GM12864 (cell line): ENCODE data around the gene PWWP2B.

Source experiments
- DNase-seq: peaks from one replicate; pipeline ENCODE4 v3.0.0-alpha.2; 2011; ENCODE audit warnings: low read depth
- H3K4me3 ChIP-seq: 2 replicates; pipeline ENCODE4 v1.5.1; 2011; ENCODE audit warnings: mild to moderate bottlenecking, low read depth, low read length, control low read depth
- TF ChIP-seq, protein P1 (sequence below): IDR thresholded peaks from 2 replicates; pipeline ENCODE4 v1.5.1; 2011; ENCODE audit warnings: low read depth, mild to moderate bottlenecking, moderate library complexity, low read length, control low read depth, inconsistent platforms; ENCODE audit errors: missing control alignments

Gene PWWP2B

DNA sequence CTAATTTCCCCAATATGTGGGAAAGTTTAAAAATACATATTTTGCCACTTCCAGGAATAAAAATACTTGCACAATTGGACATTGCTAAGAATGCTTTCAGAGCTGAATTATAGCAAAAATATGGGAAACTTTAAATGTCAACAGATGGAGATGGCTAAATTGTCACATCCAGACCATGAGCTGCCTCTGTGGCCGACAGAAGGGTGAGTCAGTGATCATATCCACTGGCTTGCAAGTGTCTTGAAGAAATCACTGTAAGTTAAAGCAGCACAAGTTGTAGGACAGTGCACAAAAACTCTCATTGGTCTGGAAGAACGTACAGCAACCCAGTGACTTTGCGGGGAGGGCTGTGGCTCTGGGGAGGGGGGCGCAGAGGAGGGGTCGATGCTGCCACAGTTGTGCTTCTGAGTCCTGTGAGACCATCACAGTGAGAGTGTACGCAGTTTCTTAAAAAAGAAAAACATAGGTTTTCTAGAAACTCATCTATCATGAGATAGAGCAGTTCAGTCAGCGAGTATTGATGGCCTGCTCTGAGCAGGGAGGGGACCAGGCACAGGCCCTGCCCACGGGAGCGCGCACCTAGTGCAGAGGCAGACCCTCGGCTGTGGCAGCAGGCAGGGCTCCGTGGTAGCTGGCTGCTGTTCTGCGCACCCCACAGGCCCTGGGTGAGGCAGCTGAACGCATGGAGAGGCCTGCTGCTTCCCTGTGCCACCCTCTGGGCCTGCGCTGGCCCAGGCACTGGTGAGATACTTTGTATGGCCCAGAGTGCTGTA, 39.5 kb upstream of the PWWP2B start:
- H3K4me3 ChIP-seq, result no peak overlapping the region
- TF ChIP-seq, protein P1, sequence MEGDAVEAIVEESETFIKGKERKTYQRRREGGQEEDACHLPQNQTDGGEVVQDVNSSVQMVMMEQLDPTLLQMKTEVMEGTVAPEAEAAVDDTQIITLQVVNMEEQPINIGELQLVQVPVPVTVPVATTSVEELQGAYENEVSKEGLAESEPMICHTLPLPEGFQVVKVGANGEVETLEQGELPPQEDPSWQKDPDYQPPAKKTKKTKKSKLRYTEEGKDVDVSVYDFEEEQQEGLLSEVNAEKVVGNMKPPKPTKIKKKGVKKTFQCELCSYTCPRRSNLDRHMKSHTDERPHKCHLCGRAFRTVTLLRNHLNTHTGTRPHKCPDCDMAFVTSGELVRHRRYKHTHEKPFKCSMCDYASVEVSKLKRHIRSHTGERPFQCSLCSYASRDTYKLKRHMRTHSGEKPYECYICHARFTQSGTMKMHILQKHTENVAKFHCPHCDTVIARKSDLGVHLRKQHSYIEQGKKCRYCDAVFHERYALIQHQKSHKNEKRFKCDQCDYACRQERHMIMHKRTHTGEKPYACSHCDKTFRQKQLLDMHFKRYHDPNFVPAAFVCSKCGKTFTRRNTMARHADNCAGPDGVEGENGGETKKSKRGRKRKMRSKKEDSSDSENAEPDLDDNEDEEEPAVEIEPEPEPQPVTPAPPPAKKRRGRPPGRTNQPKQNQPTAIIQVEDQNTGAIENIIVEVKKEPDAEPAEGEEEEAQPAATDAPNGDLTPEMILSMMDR, result no peak
- no peak for DNase-seq

DNA sequence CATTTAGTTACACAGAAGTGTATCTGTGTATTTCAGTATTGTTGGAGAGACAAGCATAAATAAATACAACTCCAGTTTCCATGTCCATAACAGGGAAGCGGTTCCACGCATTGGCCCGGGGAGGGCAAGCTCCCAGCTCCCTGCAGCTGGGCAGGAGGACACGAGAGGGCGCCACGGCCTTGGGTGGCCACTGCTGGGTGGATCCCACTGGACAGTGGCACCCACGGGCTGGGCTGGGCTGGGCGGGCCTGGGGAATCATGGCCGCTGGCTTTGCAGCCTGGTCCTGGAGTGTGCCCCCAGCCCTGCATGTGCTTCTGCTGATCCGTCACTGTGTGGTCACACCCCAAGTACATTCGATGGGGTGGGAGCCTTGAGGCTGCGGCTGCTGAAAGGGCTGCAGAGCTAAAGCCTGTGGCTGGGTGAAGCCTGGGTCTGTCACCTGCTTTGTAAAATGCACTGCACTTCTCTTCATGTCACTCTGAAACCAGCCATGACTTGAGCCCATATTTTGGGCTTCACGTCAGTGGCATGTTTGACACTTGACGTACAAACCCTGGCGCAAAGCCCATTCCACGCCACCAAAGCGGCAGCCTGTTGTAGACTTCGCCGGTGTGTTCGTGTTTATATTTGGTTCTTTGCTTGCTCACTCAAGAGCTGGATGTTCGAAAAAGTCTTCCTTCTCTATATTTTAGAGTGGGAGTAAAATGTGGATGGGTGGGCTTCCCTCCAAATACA, 37.5 kb upstream of the PWWP2B start:
- no peak for DNase-seq
- no peak overlapping the region for H3K4me3 ChIP-seq
- TF ChIP-seq, protein P1, result no peak

DNA sequence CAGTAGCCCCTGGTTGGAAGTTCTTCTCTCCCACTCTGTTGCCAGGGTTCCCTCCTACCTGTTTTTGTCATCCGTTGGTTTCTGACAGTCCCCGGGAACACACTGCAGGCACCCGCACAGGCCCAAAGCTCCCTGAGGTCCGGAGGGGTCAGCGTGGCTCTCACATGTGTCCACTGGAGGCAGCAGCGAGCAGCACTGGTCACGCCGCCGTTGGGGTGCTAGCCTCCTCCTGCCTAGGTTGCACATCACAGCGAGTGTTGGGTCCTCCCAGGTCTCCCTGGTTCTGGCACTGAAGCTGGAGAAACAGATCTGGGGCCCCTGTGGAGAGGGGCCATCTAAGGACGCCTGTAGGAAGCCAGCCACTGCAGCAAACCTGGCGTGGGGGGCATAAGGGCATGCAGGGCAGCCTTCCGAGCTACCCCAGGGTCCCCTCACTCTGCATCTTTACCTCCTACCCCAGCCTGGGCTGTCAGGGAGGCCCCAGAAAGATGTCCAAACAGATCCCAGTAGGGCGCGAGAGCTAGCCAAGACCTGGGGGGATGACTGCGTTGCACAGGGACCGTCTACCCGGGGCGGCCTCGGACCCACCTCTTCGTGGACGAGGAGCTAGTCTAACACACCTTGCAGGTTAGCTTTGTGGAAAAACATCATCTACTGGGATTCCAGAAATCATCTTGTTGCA, 36.1 kb upstream of the PWWP2B start:
- TF ChIP-seq, protein P1, result peak; percentile 69
- H3K4me3 ChIP-seq, result no peak overlapping the region
- DNase-seq, result no peak

DNA sequence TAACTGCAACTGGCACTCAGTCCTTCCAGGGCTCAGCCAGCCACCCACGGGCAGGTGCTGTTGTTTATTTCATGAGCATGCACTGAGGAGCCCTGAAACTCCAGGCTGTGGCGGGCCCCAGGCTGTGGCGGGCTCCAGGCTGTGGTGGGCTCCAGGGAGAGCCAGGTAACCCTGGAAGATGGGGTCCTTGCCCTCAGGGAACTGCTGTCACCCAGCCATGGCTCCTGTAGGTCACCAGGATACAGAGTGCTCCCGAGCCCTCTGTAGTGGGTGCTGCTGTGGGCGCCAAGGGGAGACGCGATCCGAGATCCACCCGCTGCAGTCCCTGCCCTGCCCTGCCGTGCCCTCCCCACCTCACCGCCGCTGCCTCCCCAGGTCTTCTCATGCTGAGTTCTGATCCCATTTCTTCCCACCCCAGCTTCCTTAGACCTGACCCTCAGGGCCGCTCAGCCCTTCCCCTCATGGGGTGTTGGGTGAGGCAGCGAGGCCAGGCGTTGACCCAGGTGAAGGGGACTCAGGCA, 35.4 kb upstream of the PWWP2B start:
- DNase-seq, result no peak
- H3K4me3 ChIP-seq, result no peak overlapping the region
- TF ChIP-seq, protein P1, result no peak

DNA sequence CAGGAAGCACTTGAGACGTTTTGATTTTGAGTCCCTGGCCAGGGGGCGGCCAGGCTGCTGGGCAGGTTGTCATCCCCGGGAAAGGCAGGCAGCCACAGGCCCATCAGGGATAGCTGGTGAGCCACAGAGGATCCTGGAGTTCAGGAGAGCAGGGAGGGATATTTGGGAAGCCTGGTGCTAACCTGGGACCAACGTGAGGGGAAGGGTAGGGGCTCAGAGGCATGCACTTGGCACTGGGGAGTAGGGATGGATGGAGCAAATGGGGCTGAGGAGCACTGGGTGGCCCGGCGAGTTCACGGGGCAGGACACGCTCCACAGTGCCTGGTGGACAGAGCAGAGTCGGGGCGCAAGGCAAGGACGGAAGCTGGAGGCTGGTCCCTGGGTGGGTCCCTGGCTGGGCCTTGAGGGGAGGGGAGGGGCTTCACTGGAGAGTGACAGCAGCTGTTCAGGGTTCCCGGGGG, 34.8 kb upstream of the PWWP2B start:
- no peak for DNase-seq
- TF ChIP-seq, protein P1, result no peak
- no peak overlapping the region for H3K4me3 ChIP-seq

DNA sequence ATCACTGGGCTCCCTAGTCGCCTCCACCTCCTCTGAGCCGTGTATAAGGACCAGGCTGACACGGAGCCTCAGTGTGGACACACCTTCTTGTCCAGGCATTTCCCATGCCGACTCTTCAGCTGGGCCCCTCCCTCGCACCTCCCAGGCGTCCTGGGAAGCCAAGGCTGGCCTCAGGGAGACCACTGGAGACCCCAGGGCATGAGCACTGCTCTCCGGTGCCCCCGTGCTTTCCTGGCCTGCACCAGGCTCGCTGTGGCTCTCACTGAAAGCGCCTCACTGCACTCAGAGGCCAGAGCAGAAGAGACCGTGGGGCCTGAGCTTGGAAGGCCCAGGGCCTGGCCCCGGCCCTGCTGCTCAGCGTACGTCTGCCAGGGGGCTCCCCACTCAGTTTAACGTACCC, 33.6 kb upstream of the PWWP2B start:
- no peak for DNase-seq
- no peak overlapping the region for H3K4me3 ChIP-seq
- TF ChIP-seq, protein P1, result no peak
